Gastroesophageal sphincter (tissue), 3 donors: ENCODE data around the gene IFI30.

ENCODE experiments used
- EP300 ChIP-seq: sonication (generic); formaldehyde crosslinking; IDR thresholded peaks from one replicate; pipeline ENCODE4 v1.6.1; 2017; ENCODE audit warnings: antibody characterized with exemption, mild to moderate bottlenecking
- POLR2A ChIP-seq, 2 donors: fragments of 450-650 bp; IDR thresholded peaks; one replicate each; pipeline ENCODE4 v1.6.1; 2017; ENCODE audit warnings: antibody characterized with exemption in 2 of 2, mild to moderate bottlenecking in 2 of 2, moderate library complexity in 1 of 2
- POLR2AphosphoS5 ChIP-seq: sonication (generic); formaldehyde crosslinking; IDR thresholded peaks from one replicate; pipeline ENCODE4 v1.6.1; 2017; ENCODE audit warnings: antibody characterized with exemption
- TF ChIP-seq, protein P1 (sequence below), 4 experiments: fragments of 200-600 bp in 2 of 4; fragments of 450-650 bp in 2 of 4; sonication (generic) in 1 of 4; IDR thresholded peaks; one replicate each; pipeline ENCODE4 v1.5.1; 2017 to 2019; ENCODE audit warnings: antibody characterized with exemption in 4 of 4, mild to moderate bottlenecking in 2 of 4, moderate library complexity in 2 of 4

DNA sequence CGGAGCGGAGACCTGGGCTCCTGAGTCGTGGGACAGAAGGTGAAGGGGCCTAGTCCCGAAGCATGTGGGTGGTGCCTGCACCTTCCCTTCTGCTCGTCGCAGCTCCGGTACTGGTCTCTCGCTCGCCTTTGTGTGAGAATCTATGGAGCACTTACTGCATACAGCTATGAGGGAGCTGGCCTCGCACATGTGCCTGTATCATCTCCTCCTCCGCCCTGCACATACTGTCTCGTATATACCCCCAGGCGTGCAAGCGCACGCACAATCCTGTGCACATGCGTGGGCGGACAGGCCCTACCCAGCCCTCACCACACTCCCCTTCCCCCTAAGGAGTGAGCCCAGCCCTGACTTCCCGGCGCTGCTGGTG, 12.0 kb upstream of the IFI30 start:
- TF ChIP-seq, protein P1, sequence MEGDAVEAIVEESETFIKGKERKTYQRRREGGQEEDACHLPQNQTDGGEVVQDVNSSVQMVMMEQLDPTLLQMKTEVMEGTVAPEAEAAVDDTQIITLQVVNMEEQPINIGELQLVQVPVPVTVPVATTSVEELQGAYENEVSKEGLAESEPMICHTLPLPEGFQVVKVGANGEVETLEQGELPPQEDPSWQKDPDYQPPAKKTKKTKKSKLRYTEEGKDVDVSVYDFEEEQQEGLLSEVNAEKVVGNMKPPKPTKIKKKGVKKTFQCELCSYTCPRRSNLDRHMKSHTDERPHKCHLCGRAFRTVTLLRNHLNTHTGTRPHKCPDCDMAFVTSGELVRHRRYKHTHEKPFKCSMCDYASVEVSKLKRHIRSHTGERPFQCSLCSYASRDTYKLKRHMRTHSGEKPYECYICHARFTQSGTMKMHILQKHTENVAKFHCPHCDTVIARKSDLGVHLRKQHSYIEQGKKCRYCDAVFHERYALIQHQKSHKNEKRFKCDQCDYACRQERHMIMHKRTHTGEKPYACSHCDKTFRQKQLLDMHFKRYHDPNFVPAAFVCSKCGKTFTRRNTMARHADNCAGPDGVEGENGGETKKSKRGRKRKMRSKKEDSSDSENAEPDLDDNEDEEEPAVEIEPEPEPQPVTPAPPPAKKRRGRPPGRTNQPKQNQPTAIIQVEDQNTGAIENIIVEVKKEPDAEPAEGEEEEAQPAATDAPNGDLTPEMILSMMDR (IDR thresholded peaks at IDR 0.05) = no peak
- no peak for TF ChIP-seq POLR2A (IDR thresholded peaks at IDR 0.05)
- no peak for TF ChIP-seq EP300
- no peak for TF ChIP-seq POLR2AphosphoS5
